GM03348 (cell line): ENCODE data around the gene PPP1R9B.

Experiments used
- DNase-seq: peaks from one replicate; pipeline ENCODE4 v3.0.0; 2012; ENCODE audit warnings: low spot score

The PPP1R9B gene

GRCh38 chr17:50172130-50172529, 21.7 kb upstream of the PPP1R9B start:
- no peak for DNase-seq

- DNase-seq = no peak
Measured at GRCh38 chr17:50171371-50172071, 21.0 kb upstream of the PPP1R9B start.

DNA sequence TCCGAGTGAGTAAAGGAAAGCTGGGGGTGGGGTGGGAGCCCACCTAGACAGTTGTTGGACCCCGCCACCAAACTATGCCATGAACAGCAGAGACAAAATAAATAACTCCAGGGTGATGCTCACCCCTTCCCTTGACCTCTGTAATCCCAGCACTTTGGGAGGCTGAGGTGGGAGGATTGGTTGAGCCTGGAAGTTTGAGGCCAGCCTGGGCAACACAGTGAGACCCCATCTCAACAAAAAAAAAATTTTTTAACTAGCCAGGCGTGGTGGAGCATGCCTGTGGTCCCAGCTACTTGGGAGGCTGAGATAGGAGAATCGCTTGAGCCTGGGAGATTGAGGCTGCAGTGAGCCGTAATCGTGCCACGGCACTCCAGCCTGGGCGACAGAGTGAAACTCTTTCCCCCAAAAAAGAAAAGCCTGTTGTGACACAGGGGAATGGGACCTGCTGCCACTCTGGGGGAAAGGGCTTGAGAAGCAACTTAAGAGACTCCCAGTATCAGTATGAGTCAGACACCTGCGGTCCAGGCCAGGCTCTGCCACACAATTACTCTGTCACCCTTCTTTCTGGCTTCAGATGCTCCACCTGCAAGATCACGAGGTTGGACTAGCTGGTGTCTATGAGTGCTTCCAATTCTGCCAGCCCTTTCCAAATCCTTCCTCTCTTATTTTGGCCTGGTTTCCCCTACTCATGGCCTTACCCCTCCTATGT, 20.3 kb upstream of the PPP1R9B start:
- no peak for DNase-seq

- DNase-seq = no peak
Measured at GRCh38 chr17:50169881-50170459, 19.5 kb upstream of the PPP1R9B start.

DNA sequence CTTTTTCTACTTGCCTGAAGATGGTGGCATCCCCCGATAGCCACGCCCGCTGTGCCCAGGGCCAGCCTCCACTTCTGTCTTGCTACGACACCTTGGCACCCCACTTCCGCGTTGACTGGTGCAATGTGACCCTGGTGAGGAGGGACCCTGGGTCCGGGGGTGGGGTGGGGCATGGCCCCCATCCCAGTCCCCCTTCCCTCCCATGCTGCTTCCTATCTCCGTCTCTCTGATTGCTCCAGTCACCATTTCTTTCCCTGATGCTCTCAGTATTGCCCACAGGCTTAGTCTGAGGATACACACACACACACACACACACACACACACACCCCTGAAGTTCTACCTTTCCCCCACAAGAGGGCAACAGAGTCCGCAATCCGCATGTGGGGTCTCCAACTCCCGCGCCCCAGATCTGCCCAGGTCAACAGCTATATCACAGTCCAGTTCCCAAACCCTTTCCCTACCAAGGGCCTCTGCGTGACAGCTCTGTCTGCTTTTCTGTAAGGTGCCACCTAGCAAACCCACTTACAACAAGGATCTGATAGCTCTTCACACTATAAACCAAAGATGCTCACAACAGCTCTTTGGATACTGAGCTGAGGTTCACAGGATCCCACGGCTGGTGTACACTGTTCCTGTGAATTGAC, 18.8 kb upstream of the PPP1R9B start:
- DNase-seq = peak; percentile 69

- no peak for DNase-seq
Measured at GRCh38 chr17:50168319-50168718, 17.8 kb upstream of the PPP1R9B start.

DNA sequence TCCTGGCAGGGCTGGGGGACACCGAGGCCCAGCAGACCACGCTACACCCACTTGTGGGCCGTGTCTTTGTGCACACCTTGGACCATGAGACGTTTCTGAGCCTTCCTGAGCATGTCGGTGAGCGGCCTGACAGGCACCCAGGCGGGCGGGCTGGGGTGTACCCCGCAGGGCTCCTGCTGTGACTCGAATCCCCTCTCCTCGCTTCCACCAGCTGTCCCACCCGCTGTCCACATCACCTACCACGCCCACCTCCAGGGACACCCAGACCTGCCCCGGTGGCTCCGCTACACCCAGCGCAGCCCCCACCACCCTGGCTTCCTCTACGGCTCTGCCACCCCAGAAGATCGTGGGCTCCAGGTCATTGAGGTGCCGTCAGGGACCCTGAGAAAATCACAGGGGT, 16.9 kb upstream of the PPP1R9B start:
- DNase-seq = no peak

- DNase-seq = no peak
Measured at GRCh38 chr17:50166518-50167181, 16.2 kb upstream of the PPP1R9B start.

GRCh38 chr17:50165867-50166517, 15.5 kb upstream of the PPP1R9B start, which contains the start of gene SGCA:
SGCA (plus strand) TSS chr17:50166005; CDS start chr17:50166041, 36 bp downstream.
- DNase-seq = no peak

DNA sequence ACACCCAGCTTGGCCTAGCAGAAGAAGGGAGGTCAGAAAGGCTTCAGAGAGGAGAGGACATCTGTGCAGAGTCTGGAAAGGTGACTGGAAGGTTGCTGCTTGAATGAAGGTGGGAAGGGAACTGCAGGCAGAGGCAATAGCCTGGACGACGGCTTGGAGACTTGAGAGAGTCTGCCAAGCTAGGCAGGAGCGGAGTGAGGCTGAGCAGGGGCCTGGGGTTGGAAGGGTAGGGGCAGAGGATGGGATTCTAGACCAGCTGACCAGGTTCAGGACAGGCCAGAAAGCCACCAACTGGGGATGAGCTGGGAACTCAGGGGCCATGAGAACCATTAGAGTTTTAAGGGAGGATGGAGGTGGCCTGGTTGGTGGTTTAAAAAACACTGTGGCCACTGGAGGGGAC, 15.0 kb upstream of the PPP1R9B start:
- DNase-seq = no peak

DNA sequence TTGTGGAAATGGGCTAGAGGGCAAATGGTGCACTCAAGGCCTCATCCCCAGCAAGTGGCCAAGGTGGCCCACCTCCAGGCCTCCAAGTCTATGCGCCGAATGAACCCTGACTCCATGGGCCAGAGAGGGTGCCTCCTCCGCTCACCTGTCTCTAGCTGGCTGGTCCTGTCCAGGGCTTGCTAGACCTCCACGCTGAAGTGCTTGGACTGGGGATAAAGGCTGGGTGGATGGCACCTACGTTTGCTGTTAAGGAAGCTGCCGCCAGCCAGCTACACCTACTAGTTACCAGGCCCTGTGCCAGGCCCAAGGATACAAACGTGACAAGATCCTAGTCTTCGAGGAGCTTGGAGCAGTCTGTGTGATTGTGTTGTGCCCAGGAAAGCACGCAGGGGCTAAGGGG, 14.6 kb upstream of the PPP1R9B start:
- DNase-seq = no peak

- DNase-seq = no peak
Measured at GRCh38 chr17:50164697-50164988, 14.2 kb upstream of the PPP1R9B start.

DNA sequence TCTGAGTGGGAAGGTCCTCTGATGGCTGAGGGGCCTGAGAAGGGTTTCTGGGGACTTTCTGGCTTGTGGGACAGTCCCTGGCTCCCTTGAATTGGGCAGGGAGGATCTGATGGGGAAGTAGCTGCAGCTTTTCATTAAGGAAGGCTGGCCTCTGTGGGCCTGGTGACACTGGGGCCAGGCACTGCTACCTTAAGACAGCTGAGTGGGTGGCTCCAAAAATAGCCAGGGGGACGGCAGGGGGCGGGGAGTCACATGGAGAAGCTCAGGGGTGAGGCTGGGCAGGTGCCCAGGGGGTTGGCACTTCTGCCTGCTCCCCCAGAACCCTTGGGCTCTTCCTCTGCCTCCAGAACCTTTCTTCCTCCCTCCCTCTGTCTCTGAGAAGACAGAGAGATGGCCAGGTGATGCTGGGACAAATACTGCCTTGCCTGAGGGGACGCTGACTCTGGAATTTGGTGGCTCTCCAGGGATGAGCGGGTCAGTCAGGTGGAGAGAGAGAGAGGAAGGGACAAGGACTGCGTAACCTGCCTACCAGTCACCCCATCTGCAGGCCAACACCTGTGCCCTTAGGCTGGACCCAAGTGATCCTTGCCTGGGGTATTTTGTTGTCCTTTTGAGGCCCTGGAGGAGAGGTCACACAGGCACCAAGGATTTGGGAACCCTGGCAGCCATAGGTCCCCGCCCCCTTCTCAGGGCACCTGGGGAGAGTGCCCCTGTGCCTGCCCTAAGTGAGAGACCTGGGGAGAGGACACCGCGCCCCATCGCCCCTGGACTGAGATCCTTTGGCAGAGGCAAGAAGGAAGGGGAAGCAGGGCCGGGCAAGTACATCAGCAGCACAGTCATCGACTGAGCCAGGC, 13.6 kb upstream of the PPP1R9B start:
- DNase-seq = no peak

GRCh38 chr17:50162466-50163254, 12.2 kb upstream of the PPP1R9B start:
- DNase-seq = no peak

DNA sequence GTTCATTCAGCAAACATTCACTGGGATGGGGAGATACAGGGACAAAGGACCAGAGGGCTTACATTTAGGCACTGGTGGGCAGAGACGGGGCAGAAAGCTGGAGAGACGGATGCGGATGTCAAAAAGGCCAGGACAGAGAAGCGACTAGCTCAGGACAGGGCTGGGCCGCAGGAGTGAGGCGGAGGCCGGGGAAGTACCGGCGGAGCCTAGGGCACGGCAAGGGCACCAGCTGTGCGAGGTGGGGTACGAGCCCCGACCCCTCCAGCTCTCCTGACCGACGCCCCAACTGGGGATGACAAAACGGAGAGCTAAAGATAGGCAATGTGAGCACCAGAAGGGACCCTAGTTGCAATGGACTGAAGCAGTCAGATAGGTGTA, 11.4 kb upstream of the PPP1R9B start:
- DNase-seq = no peak

GRCh38 chr17:50161023-50161910, 10.8 kb upstream of the PPP1R9B start:
- peak; percentile 98 for DNase-seq

DNA sequence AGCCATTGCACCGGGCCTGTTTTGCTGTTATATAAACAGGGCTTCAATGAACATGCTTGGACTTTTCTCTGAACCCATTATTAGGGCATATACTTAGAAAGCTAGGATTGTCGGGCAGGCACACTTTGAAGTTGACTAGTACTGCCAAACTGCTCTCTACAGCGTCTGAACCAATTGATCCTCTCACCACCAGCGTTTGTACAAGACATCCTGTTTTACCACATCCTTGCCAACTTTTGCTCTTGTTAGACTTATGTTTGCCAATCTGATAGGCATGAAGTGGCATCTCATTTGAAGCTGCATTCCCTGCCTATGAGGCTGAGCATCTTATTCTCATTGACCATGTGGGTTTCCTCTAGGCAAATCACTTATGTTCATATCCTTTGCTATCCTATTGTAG, 7.4 kb upstream of the PPP1R9B start:
- no peak for DNase-seq

- peak; percentile 58 for DNase-seq
Measured at GRCh38 chr17:50155115-50155819, 4.8 kb upstream of the PPP1R9B start.

DNA sequence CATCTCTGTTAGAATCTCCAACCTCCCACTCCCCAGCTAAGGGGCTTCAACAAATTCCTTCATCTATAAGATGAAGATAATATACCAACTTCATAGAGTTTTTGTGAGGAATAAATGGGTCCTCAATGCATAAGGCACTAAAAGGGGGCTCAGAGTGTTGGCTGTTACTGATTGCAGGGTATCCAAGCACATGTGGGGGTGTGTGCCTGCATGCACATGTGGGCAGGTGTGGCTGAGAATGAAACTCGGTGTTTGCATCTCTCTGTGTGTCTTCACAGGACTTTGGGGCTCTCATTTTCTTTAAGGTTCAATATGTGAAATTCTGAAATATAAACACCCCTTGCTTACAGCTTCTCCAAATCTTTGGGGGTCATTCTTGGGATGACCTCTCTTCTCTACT, 4.1 kb upstream of the PPP1R9B start:
- DNase-seq = no peak
